Prostate gland (tissue), 2 donors: Measurements from ENCODE around the gene MAML3.

Experiments
- CTCF ChIP-seq, 4 experiments: fragments of 200-600 bp in 2 of 4; fragments of 450-650 bp in 2 of 4; sonication (generic) in 2 of 4; IDR thresholded peaks; 1 replicate in 3 of 4; 2 replicates in 1 of 4; pipeline ENCODE4 v1.5.1; 2016 to 2019; ENCODE audit warnings: antibody characterized with exemption in 4 of 4, mild to moderate bottlenecking in 2 of 4, moderate library complexity in 2 of 4
- POLR2A ChIP-seq: fragments of 450-650 bp; IDR thresholded peaks from one replicate; pipeline ENCODE4 v1.6.1; 2016; ENCODE audit warnings: antibody characterized with exemption, mild to moderate bottlenecking
- POLR2AphosphoS5 ChIP-seq: sonication (generic); formaldehyde crosslinking; IDR thresholded peaks from one replicate; pipeline ENCODE4 v1.6.1; 2017; ENCODE audit warnings: antibody characterized with exemption

- no peak for TF ChIP-seq POLR2A
- no peak for TF ChIP-seq CTCF (IDR thresholded peaks at IDR 0.05)
- no peak for TF ChIP-seq POLR2AphosphoS5
Measured at GRCh38 chr4:139736661-139737060, 417.3 kb downstream of the MAML3 start.
